Transverse colon (tissue), 4 donors: ENCODE results near the gene SYT17.

Source experiments
- CTCF ChIP-seq, 5 experiments: fragments of 200-600 bp in 3 of 5; fragments of 450-650 bp in 2 of 5; sonication (generic) in 3 of 5; IDR thresholded peaks; 1 replicate in 2 of 5; 2 replicates in 3 of 5; pipeline ENCODE4 v1.5.1; 2016 to 2017; ENCODE audit warnings: antibody characterized with exemption in 5 of 5, inconsistent platforms in 3 of 5, mild to moderate bottlenecking in 2 of 5, moderate library complexity in 1 of 5
- EP300 ChIP-seq: sonication (generic); formaldehyde crosslinking; IDR thresholded peaks from one replicate; pipeline ENCODE4 v1.6.1; 2017; ENCODE audit warnings: antibody characterized with exemption, low read depth
- POLR2AphosphoS5 ChIP-seq, 3 donors: sonication (generic); formaldehyde crosslinking; IDR thresholded peaks; one replicate each; pipeline ENCODE4 v1.6.1; 2016; ENCODE audit warnings: antibody characterized with exemption in 3 of 3

- no peak for TF ChIP-seq CTCF (IDR thresholded peaks at IDR 0.05)
- TF ChIP-seq EP300 = no peak
- TF ChIP-seq POLR2AphosphoS5 (IDR thresholded peaks at IDR 0.05) = no peak
Measured at GRCh38 chr16:19119564-19119963, 48.5 kb upstream of the SYT17 start.
